H1 (cell line): ENCODE measurements around the gene ABCA9. TPM values are rescaled to one million over a fixed set of nuclear protein-coding genes. Genes with fewer than 3 reads are reported as not detected.

Experiments used
- CTCF ChIA-PET: fragments of 300-600 bp; sonication (Branson Sonifier 250); formaldehyde crosslinking; loops from one replicate; lab custom pipeline; 2021; ENCODE audit not compliant: partially characterized antibody; lab: Charles Lee
- POLR2A ChIA-PET: fragments of 300-600 bp; sonication (Branson Sonifier 250); formaldehyde crosslinking; loops from one replicate; lab custom pipeline; 2021; ENCODE audit warnings: inconsistent platforms; ENCODE audit not compliant: partially characterized antibody; lab: Charles Lee
- DNase-seq, 2 experiments: peaks; one replicate each; pipeline versions ENCODE4 v3.0.0 to v3.0.0-alpha.2; 2010 to 2022; ENCODE audit warnings: low spot score in 2 of 2, low read depth in 1 of 2, mixed read lengths in 1 of 2
- FAIRE-seq: peaks from 2 replicates; lab custom pipeline; 2011; peaks lifted over from hg19 to GRCh38; lab: Jason Lieb, UNC
- H2AFZ ChIP-seq: 2 replicates; pipeline ENCODE4 v1.8.1; 2012; ENCODE audit warnings: low read length, inconsistent platforms
- H2AK5ac ChIP-seq: 2 replicates; pipeline ENCODE4 v1.6.1; 2013; ENCODE audit warnings: low read depth, low read length
- H2BK120ac ChIP-seq: replicated peaks from 2 replicates; pipeline ENCODE3; 2013; ENCODE audit warnings: low read depth, low read length, inconsistent platforms
- H2BK12ac ChIP-seq: 2 replicates; pipeline ENCODE4 v1.6.1; 2013; ENCODE audit warnings: low read depth, low read length
- H2BK15ac ChIP-seq: 2 replicates; pipeline ENCODE4 v1.6.1; 2013; ENCODE audit warnings: low read length
- H2BK20ac ChIP-seq: 2 replicates; pipeline ENCODE4 v1.6.1; 2013; ENCODE audit warnings: low read length
- H2BK5ac ChIP-seq: 2 replicates; pipeline ENCODE4 v1.6.1; 2013; ENCODE audit warnings: low read depth, low read length
- H3K14ac ChIP-seq: 2 replicates; pipeline ENCODE4 v1.6.1; 2013; ENCODE audit warnings: inconsistent platforms; ENCODE audit not compliant: insufficient read length
- H3K18ac ChIP-seq: 2 replicates; pipeline ENCODE4 v1.6.1; 2013; ENCODE audit warnings: low read length; ENCODE audit errors: extremely low read depth
- H3K23ac ChIP-seq: 2 replicates; pipeline ENCODE4 v1.6.1; 2013; ENCODE audit warnings: inconsistent platforms; ENCODE audit not compliant: insufficient read length
- H3K23me2 ChIP-seq: 2 replicates; pipeline ENCODE4 v1.6.1; 2013; ENCODE audit warnings: low read depth, low read length
- H3K27ac ChIP-seq: 2 replicates; pipeline ENCODE4 v1.6.1; 2011; ENCODE audit warnings: low read depth, low read length, inconsistent platforms
- H3K27me3 ChIP-seq, 4 experiments: replicated peaks in 1 of 4; 1 replicate in 1 of 4; 2 replicates in 3 of 4; pipeline versions ENCODE4 v1.6.1 to v1.8.1; 2011 to 2013; ENCODE audit warnings: low read length in 3 of 4, mild to moderate bottlenecking in 3 of 4, inconsistent platforms in 2 of 4, mixed read lengths in 2 of 4, moderate library complexity in 1 of 4; ENCODE audit not compliant: control insufficient read depth in 3 of 4, insufficient read depth in 3 of 4; ENCODE audit errors: extremely low read depth in 1 of 4
- H3K36me3 ChIP-seq, 4 experiments: 2 replicates each; pipeline versions ENCODE4 v1.6.1 to v1.8.1; 2011 to 2013; ENCODE audit warnings: mild to moderate bottlenecking in 4 of 4, low read length in 3 of 4, moderate library complexity in 2 of 4, control low read depth in 1 of 4, inconsistent platforms in 1 of 4; ENCODE audit not compliant: insufficient read depth in 4 of 4, control insufficient read depth in 2 of 4
- H3K4ac ChIP-seq: replicated peaks from 2 replicates; pipeline ENCODE3; 2013; ENCODE audit warnings: low read length, low read depth, mixed read lengths, inconsistent platforms; ENCODE audit not compliant: insufficient read length
- H3K4me1 ChIP-seq, 4 experiments: replicated peaks in 1 of 4; 1 replicate in 1 of 4; 2 replicates in 3 of 4; pipeline versions ENCODE4 v1.6.1 to v1.8.1; 2011 to 2013; ENCODE audit warnings: low read length in 3 of 4, inconsistent platforms in 2 of 4, mixed read lengths in 1 of 4; ENCODE audit not compliant: insufficient read depth in 4 of 4, control insufficient read depth in 3 of 4
- H3K4me2 ChIP-seq, 2 experiments: 2 replicates each; pipeline versions ENCODE4 v1.6.1 to v1.8.1; 2011 to 2013; ENCODE audit warnings: low read depth in 2 of 2, low read length in 2 of 2, control low read depth in 1 of 2, inconsistent platforms in 1 of 2, mild to moderate bottlenecking in 1 of 2; ENCODE audit not compliant: insufficient read depth in 1 of 2
- H3K4me3 ChIP-seq, 4 experiments: fragments of 200-600, 300-600 bp in 1 of 4; sonication (generic), shearing (Covaris generic), sonication (Bioruptor Twin) in 1 of 4; 2 replicates each; pipeline versions ENCODE4 v1.5.1 to v1.8.1; 2011 to 2016; ENCODE audit warnings: low read length in 4 of 4, low read depth in 3 of 4, control low read depth in 2 of 4, inconsistent platforms in 2 of 4, mild to moderate bottlenecking in 2 of 4, mixed read lengths in 1 of 4, moderate library complexity in 1 of 4; ENCODE audit not compliant: insufficient read depth in 2 of 4; ENCODE audit errors: extremely low read depth in 1 of 4
- H3K56ac ChIP-seq: replicated peaks from 2 replicates; pipeline ENCODE3; 2013; ENCODE audit warnings: low read depth, mild to moderate bottlenecking, mixed read lengths, low read length, inconsistent platforms; ENCODE audit not compliant: insufficient read length
- H3K79me1 ChIP-seq: 2 replicates; pipeline ENCODE4 v1.6.1; 2013; ENCODE audit warnings: low read depth, low read length, control low read depth
- H3K79me2 ChIP-seq, 2 experiments: 2 replicates each; pipeline versions ENCODE4 v1.6.1 to v1.8.1; 2012 to 2013; ENCODE audit warnings: low read length in 2 of 2, mild to moderate bottlenecking in 2 of 2, inconsistent platforms in 1 of 2; ENCODE audit not compliant: insufficient read depth in 2 of 2, control insufficient read depth in 1 of 2
- H3K9ac ChIP-seq, 4 experiments: replicated peaks in 1 of 4; 1 replicate in 1 of 4; 2 replicates in 3 of 4; pipeline versions ENCODE4 v1.6.1 to v1.8.1; 2011 to 2013; ENCODE audit warnings: low read depth in 3 of 4, low read length in 3 of 4, control low read depth in 2 of 4, mild to moderate bottlenecking in 2 of 4, moderate library complexity in 2 of 4, inconsistent platforms in 1 of 4; ENCODE audit errors: extremely low read depth in 1 of 4
- H3K9me3 ChIP-seq, 2 experiments: 2 replicates each; pipeline versions ENCODE4 v1.6.1 to v1.8.1; 2012 to 2013; ENCODE audit warnings: mild to moderate bottlenecking in 2 of 2, moderate library complexity in 2 of 2, control low read depth in 1 of 2, inconsistent platforms in 1 of 2, low read depth in 1 of 2, low read length in 1 of 2, mixed read lengths in 1 of 2; ENCODE audit not compliant: insufficient read depth in 2 of 2
- H4K20me1 ChIP-seq, 2 experiments: replicated peaks in 1 of 2; 2 replicates each; pipeline versions ENCODE3 to v1.8.1; 2011 to 2013; ENCODE audit warnings: inconsistent platforms in 2 of 2, low read length in 2 of 2, mild to moderate bottlenecking in 1 of 2; ENCODE audit not compliant: insufficient read depth in 2 of 2, control insufficient read depth in 1 of 2
- H4K5ac ChIP-seq: 2 replicates; pipeline ENCODE4 v1.6.1; 2013; ENCODE audit warnings: low read length, low read depth, mixed read lengths, inconsistent platforms; ENCODE audit not compliant: insufficient read length
- H4K8ac ChIP-seq: 2 replicates; pipeline ENCODE4 v1.8.0; 2013; ENCODE audit warnings: mild to moderate bottlenecking, moderate library complexity, low read length, inconsistent platforms; ENCODE audit not compliant: insufficient read depth; ENCODE audit errors: extremely low read depth
- H4K91ac ChIP-seq: replicated peaks from 2 replicates; pipeline ENCODE3; 2013; ENCODE audit warnings: low read length, mixed read lengths, inconsistent platforms; ENCODE audit not compliant: insufficient read length
- EGR1 ChIP-seq: IDR thresholded peaks from 2 replicates; pipeline ENCODE4 v1.6.1; 2011; ENCODE audit warnings: low read depth, low read length, borderline replicate concordance
- EP300 ChIP-seq, 2 experiments: IDR thresholded peaks; 1 replicate in 1 of 2; 2 replicates in 1 of 2; pipeline ENCODE4 v1.6.1; 2011 to 2012; ENCODE audit warnings: low read depth in 2 of 2, low read length in 2 of 2, mild to moderate bottlenecking in 2 of 2, borderline replicate concordance in 1 of 2, inconsistent platforms in 1 of 2, moderate library complexity in 1 of 2
- WGBS, 2 experiments: shearing (Covaris generic) in 1 of 2; methylation state at CpG; one replicate each; pipeline versions ENCODE4 v1.1.6 to v1.1.7; 2013 to 2015; ENCODE audit warnings: low lambda C conversion rate in 2 of 2, mixed read lengths in 2 of 2, inconsistent platforms in 1 of 2, low coverage in 1 of 2, missing lambda C conversion rate in 1 of 2; ENCODE audit not compliant: insufficient replicate concordance in 2 of 2, insufficient coverage in 1 of 2, insufficient read length in 1 of 2; ENCODE audit errors: extremely low coverage in 1 of 2, missing lambda C conversion rate in 1 of 2; 5-methylcytosine and 5-hydroxymethylcytosine counted together
- polyA plus RNA-seq, 7 experiments: library from polyadenylated mRNA; depleted of rRNA in 3 of 7; stranded (reverse) in 5 of 7; unstranded in 2 of 7; fragments of >200 nt in 5 of 7; fragments of 200-250 nt in 2 of 7; gene quantifications; 1 replicate in 5 of 7; 2 replicates in 1 of 7; 4 replicates in 1 of 7; pipeline versions ENCODE4 v1.2.1 to v1.2.3, GENCODE V29; 2011 to 2013; ENCODE audit warnings: missing spikeins in 2 of 7, mixed read lengths in 2 of 7
- total RNA-seq: library from RNA; stranded (reverse); fragmentation: NEBNext Ultra II Directional; extraction: Animal tissue kit (Norgen Biotek cat#: 25700); gene quantifications from 2 replicates; pipeline ENCODE4 v1.2.1, GENCODE V29; 2021

Gene ABCA9
- total and polyA plus RNA-seq, 2 of the 8 experiments (the other 6 are each of a cell fraction or from before 2014, with no cell fraction given), result not detected

GRCh38 chr17:69048634-69049033, 12.1 kb downstream of the ABCA9 start:
- no peaks in the 10 kb centered on the region for H3K36me3 ChIP-seq
- no peak overlapping the region for H2BK15ac ChIP-seq
- H2AFZ ChIP-seq, result no peak overlapping the region
- no peak overlapping the region for H2BK20ac ChIP-seq
- ChIA-PET POLR2A (no interaction called here), CTCF (no interaction called here)
- H2BK12ac ChIP-seq, result no peak overlapping the region
- H3K23me2 ChIP-seq, result no peaks in the 10 kb centered on the region
- no peak overlapping the region for H2BK5ac ChIP-seq
- no peaks in the 10 kb centered on the region for H3K9me3 ChIP-seq
- FAIRE-seq (no peak), DNase-seq (no peak)
- H3K4me2 ChIP-seq, result no peak overlapping the region
- H4K8ac ChIP-seq, result no peak overlapping the region
- H3K79me2 ChIP-seq, result no peaks in the 10 kb centered on the region
- H3K27ac ChIP-seq, result no peak overlapping the region
- H3K56ac ChIP-seq, result no peak overlapping the region
- H3K14ac ChIP-seq, result no peak overlapping the region
- no peak overlapping the region for H4K91ac ChIP-seq
- H3K79me1 ChIP-seq, result no peaks in the 10 kb centered on the region
- no peak overlapping the region for H3K23ac ChIP-seq
- 98% methylated on average over 2 of the region's 2 CpGs; no CpG with 5 or more reads in 1 of the 2 experiments for WGBS, 2 experiments
- TF ChIP-seq EP300 (IDR thresholded peaks at IDR 0.05; ENCODE audit: borderline replicate concordance in 1 of 2, low read depth in 2 of 2, low read length in 2 of 2) (no peak), EGR1 (no peak)
- H3K27me3 ChIP-seq, result no peaks in the 10 kb centered on the region
- no peak overlapping the region for H3K4me3 ChIP-seq
- H3K9ac ChIP-seq, result no peak overlapping the region
- H4K5ac ChIP-seq, result no peak overlapping the region
- H2AK5ac ChIP-seq, result no peak overlapping the region
- no peak overlapping the region for H2BK120ac ChIP-seq
- no peaks in the 10 kb centered on the region for H3K4me1 ChIP-seq
- no peak overlapping the region for H3K4ac ChIP-seq
- H4K20me1 ChIP-seq, result no peaks in the 10 kb centered on the region
- H3K18ac ChIP-seq, result no peak overlapping the region
